Measurements from ENCODE around the gene INTS11. TPM values are rescaled to one million over a fixed set of nuclear protein-coding genes. Genes with fewer than 3 reads are reported as not detected.

Gene INTS11
- total RNA-seq, 3 donors from 2014 or later: 68.6 to 125 (median 119) TPM

DNA sequence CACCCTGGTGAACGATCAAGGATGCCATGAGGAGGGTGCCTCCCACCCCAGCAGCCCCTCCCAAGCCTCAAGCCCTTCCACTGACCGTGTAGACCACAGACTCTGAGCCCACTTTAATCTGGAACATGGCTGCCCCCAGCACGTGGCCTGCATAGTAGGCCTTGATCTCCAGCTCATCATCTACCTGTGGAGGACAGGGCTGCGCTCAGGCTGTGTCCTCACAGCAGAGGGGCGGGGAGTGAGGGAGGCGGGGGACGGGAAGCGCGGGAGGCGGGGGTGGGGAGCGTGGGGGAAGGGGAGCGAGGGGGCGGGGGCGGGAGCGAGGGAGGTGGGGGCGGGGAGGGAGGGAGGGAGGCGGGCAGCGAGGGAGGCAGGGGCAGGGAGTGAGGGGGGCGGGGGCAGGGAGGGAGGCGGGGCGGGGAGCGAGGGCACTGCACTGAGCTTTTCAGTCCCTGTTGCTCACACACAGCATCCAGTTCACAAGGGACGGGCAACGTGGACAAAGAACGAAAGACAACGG, 9.0 kb downstream of the INTS11 start:
- Histone ChIP-seq H3K27me3 (no peaks in the 10 kb centered on the region), H3K4me3 (no peak overlapping the region), H3K4me1 (peaks cover 0 to 10% of the 10 kb centered on the region in 2 donors), H3K9me3 (no peaks in the 10 kb centered on the region), H3K36me3 (peaks cover 5% of the 10 kb centered on the region), H3K27ac (no peak overlapping the region)
- no peak for TF ChIP-seq POLR2A (IDR thresholded peaks at IDR 0.05)
- TF ChIP-seq POLR2AphosphoS5 (IDR thresholded peaks at IDR 0.05): no peak
- TF ChIP-seq, protein P1, sequence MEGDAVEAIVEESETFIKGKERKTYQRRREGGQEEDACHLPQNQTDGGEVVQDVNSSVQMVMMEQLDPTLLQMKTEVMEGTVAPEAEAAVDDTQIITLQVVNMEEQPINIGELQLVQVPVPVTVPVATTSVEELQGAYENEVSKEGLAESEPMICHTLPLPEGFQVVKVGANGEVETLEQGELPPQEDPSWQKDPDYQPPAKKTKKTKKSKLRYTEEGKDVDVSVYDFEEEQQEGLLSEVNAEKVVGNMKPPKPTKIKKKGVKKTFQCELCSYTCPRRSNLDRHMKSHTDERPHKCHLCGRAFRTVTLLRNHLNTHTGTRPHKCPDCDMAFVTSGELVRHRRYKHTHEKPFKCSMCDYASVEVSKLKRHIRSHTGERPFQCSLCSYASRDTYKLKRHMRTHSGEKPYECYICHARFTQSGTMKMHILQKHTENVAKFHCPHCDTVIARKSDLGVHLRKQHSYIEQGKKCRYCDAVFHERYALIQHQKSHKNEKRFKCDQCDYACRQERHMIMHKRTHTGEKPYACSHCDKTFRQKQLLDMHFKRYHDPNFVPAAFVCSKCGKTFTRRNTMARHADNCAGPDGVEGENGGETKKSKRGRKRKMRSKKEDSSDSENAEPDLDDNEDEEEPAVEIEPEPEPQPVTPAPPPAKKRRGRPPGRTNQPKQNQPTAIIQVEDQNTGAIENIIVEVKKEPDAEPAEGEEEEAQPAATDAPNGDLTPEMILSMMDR (IDR thresholded peaks at IDR 0.05): no peak
- intact Hi-C loops (cut with DNase I; ENCODE audit: low total_unique reads): no loop called here
- no peak for DNase-seq (ENCODE audit: low spot score in 2 of 2)

DNA sequence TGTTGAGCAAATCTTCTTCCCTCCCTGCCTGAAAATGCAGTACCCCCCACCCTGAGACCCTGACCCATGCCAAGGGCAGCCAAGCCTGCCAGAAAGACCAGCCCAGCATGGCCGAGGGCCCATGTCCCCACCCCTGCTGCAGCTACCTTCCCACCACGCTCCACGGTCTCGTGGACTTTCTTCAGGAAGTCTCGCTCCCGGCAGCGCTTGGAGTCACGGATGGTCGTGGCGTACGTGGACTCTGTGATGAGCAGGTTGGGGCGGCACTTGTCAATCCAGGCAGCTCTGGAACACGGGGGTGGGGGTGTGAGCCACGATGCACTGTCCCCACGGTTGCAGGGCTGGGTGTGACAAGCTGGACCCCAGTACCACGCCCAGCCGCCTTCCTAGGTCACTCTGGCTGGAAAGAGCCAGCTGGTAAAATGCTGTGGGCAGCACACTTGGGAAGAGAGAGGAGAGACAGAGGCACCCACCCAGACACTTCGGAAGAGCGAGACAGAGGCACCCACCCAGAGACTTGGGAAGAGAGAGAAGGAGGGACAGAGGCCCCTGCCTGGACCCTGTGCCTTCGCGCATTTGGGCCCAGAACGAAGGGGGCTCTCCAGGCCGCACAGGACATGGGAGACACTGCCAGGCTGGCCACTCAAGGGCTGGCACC, 9.7 kb downstream of the INTS11 start:
- Histone ChIP-seq H3K36me3 (peaks cover 5% of the 10 kb centered on the region), H3K27me3 (no peaks in the 10 kb centered on the region), H3K9me3 (no peaks in the 10 kb centered on the region), H3K4me1 (peaks cover 0 to 14% of the 10 kb centered on the region in 2 donors), H3K4me3 (no peak overlapping the region), H3K27ac (no peak overlapping the region)
- TF ChIP-seq, protein P1 (IDR thresholded peaks at IDR 0.05): no peak
- TF ChIP-seq POLR2AphosphoS5 (IDR thresholded peaks at IDR 0.05) (no peak), POLR2A (IDR thresholded peaks at IDR 0.05) (no peak)
- intact Hi-C loops (cut with DNase I; ENCODE audit: low total_unique reads): no loop called here
- no peak for DNase-seq (ENCODE audit: low spot score in 2 of 2)

DNA sequence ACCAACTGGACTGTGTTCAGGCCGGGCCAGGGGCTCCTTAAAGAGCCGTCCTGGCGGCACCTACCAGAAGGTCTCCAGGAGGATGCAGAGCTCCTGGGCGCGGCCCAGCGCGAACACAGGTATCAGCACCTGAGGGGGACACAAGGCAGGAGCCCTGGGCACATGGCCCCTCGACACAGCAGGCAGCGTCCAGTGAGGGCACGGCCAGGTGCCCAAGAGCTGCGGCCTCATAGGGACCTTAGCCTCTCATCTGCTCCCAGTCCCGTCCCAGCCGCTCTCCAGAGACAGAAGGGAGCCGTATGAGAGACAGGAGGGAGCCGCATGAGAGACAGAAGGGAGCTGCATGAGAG, 10.2 kb downstream of the INTS11 start:
- no peak for DNase-seq (ENCODE audit: low spot score in 2 of 2)
- H3K4me3 ChIP-seq: no peak overlapping the region
- H3K27me3 ChIP-seq: no peaks in the 10 kb centered on the region
- intact Hi-C loops (cut with DNase I; ENCODE audit: low total_unique reads): no loop called here
- H3K9me3 ChIP-seq: no peaks in the 10 kb centered on the region
- TF ChIP-seq POLR2AphosphoS5 (IDR thresholded peaks at IDR 0.05) (no peak), POLR2A (IDR thresholded peaks at IDR 0.05) (no peak)
- TF ChIP-seq, protein P1 (IDR thresholded peaks at IDR 0.05): no peak
- no peak overlapping the region for H3K27ac ChIP-seq
- peaks cover 5% of the 10 kb centered on the region for H3K36me3 ChIP-seq
- H3K4me1 ChIP-seq: peaks cover 2 to 18% of the 10 kb centered on the region in 2 donors

DNA sequence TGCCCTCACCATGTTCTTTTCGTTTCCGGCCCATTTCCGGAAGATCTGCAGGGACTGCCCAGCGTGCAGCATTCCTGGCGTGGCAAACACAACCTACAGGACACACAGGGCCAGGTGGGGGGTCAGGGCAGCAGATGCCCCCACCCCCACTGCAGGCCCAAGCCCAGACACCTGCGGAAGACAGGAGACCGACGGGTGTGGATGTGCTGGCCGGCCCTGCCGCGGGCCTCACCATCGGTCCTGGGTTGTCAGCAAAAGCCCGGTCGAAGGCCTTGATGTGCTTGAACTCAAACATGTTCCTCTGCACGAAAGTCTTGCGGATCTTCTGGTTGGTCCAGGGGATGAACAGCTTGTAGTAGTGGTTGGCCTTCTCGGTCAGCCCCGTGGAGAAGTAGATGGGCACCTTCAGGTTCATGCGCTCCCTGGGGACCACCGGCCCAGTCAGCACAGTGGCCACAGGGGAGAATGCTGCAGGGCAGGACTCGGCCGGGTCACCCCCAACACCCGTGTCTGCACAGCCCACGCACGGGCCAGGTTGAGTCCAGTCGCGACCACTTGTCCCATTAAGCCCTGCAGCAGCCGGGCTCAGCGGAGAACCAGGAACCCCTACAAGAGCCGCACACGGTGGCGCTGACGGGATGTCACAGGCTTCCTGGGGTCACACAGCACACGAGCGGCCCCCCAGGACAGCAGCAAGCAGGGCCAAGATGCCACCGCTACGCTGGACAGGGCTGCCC, 10.8 kb downstream of the INTS11 start:
- intact Hi-C loops (cut with DNase I; ENCODE audit: low total_unique reads): no loop called here
- no peaks in the 10 kb centered on the region for H3K27me3 ChIP-seq
- H3K27ac ChIP-seq: no peak overlapping the region
- peaks cover 3 to 18% of the 10 kb centered on the region in 2 donors for H3K4me1 ChIP-seq
- DNase-seq (ENCODE audit: low spot score in 2 of 2): no peak
- H3K9me3 ChIP-seq: no peaks in the 10 kb centered on the region
- H3K36me3 ChIP-seq: peaks cover 5% of the 10 kb centered on the region
- no peak overlapping the region for H3K4me3 ChIP-seq
- TF ChIP-seq, protein P1 (IDR thresholded peaks at IDR 0.05): no peak
- no peak for TF ChIP-seq POLR2AphosphoS5 (IDR thresholded peaks at IDR 0.05)
- TF ChIP-seq POLR2A (IDR thresholded peaks at IDR 0.05): no peak

Data from breast epithelium (tissue), 4 donors.